OCI-M2 (cell line): ENCODE data around the gene TMEM205.
"Not testable (repeated sequence)": the region's sequence is repeated elsewhere in the genome, so short reads cannot be mapped to it uniquely, and the experiment has no call there.

Experiments
- DNase-seq: peaks from one replicate; lab custom pipeline; 2025; ENCODE audit not compliant: unreplicated experiment; lab: John Stamatoyannopoulos, UW

The TMEM205 gene

DNA sequence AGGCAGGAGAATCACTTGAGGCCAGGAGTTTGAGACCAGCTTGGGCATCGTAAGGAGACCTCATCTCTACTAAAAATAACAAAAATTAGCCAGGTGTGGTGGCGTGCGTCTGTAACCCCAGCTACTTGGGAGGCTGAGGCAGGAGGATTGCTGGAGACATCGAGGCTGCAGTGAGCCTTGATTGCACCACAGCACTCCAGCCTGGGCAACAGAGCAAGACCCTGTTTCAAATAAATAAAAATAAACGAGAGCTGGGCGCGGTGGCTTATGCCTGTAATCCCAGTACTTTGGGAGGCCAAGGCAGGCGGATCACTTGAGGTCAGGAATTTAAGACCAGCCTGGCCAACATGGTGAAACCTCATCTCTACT, 6.0 kb downstream of the TMEM205 start:
- not testable (repeated sequence) for DNase-seq

- DNase-seq, result peak; percentile 99
Measured at GRCh38 chr19:11339254-11340098, 6.6 kb downstream of the TMEM205 start, which contains the start of gene RAB3D. RAB3D (minus strand) TSS chr19:11339657; CDS start chr19:11337399, 2,258 bp downstream.

DNA sequence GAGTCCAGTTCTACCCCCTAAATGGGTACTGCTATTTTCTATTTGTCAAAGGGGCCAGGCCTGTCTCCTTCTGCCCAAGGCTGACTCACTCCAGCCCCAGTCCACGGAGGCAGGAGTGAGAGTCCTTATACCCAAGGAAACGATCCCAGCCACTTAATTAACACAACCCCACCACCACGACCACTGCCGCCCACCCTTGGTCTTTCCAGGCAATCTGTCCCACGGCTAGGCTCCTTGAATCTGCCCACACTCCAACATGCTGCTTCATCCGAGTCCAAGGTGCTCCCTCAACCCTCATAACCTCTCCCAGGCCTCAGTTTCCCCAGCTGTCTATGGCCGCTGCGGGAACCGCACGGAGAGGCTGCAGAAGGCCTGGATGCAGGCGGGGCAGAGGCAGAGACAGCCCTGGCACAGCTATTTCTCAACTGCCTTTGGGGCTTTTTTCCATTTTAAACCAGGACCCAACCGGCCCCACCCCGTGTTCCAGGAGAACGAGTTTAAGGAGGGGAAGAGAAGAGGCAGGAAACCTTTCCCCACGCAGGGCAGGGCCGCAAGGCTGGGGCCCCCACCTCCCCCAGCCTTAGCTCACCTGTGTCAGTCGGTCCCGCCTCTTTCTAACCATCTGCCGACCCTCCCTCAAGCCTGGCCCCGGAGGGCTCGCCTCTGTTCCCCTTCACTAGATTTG, 7.4 kb downstream of the TMEM205 start:
- no peak for DNase-seq

DNA sequence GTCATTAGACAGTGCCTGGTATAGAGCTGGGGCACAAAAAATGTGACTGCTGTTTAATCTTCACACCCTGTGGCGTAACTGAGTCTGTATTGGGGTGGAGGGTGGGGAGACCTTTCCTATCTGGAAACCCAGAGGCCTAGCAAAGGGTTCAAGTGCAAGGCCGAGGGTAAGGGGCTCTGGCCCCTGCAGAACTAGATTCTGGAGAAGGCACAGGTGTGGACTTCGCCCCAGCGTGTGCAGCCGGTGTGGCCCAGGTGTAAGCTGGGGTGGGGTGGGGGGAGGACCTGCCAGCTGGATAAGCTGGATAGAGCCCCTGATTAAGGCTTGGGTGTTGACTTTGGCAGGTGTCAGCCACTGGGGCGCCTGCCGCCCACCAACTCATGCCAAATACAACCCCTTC, 7.9 kb downstream of the TMEM205 start:
- no peak for DNase-seq

DNA sequence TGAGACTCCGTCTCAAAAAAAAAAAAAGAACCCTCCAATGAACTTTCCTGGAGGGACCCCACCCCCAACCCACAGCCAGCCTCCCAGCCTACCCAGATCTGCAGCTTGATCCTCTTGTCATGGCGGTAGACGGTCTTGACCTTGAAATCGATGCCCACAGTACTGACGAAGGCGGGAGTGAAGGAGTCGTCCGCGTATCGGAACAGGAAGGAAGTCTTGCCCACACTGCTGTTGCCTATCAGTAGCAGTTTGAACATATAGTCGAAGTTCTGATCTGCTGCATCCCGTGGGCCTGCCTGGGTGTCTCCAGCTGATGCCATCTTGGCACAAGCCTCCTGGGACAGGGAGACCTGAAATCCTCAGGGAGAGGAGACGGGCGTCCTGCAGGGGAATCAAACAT, 9.0 kb downstream of the TMEM205 start:
- DNase-seq, result no peak

GRCh38 chr19:11335449-11336146, 10.5 kb downstream of the TMEM205 start:
- DNase-seq, result no peak

DNA sequence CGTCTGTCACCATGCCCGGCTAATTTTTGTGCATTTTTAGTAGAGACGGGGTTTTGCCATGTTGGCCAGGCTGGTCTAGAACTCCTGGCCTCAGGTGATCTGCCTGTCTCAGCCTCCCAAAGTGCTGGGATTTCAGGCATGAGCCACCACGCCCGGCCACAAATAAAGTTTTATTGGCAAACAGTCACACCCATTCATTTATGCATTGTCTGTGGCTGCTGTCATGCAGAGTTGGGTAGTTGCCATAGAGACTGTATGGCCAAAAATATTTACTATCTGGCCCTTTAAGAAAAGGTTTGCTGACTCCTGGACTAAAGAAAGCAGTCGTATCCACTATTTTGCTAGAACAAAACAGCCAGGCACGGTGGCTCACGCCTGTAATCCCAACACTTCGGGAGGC, 12.2 kb downstream of the TMEM205 start:
- not testable (repeated sequence) for DNase-seq

- no peak for DNase-seq
Measured at GRCh38 chr19:11332822-11333221, 13.2 kb downstream of the TMEM205 start.

- DNase-seq, result no peak
Measured at GRCh38 chr19:11331502-11331901, 14.6 kb downstream of the TMEM205 start.

GRCh38 chr19:11330127-11330526, 15.9 kb downstream of the TMEM205 start:
- no peak for DNase-seq

DNA sequence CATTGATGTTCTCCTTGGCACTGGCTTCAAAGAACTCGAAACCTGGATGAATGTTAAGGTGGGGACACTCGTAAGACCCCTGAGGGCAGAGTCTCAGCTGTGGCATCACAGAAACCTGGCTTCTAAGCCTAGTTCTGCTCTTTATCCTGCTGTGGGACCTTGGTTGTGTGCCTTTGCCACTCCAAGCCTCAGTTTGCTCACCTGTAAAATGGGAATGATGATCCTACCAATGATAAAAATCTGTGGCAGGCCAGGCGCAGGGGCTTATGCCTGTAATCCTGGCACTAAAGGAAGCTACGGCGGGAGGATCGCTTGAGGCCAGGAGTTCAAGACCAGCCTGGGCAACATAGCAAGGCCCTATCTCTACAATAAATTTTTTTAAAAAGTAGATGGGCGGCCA, 20.5 kb downstream of the TMEM205 start:
- DNase-seq, result no peak

DNA sequence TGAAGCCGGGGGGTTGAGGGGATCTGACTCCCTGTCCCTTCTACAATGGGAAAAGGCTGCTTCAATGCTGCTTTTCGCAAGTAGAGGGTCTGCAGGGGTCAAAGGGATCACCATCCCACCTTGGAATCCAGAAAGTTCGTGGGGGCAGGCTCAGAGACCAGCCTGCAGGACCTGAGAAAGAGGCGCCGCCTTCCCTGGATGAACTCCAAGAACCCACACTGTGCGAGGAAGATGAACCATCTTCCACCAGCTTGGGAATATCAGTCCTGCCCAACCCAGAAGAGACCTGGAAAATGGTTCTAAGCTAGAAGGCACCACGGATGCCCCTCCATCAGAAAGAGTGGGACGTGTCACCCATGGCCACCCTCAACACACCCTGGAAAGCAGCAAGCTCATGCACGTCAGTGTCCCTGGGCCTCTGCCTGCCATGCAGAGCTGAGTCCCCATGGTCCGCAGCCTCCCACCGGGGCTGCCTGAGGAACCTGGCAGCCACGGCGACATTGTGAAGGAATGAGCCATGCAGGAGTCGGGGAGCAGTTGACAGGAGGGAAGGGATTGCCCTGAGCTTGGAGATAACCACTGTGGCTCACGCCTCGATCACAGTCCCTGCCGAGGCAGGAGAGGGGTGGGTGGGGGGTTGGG, 21.2 kb downstream of the TMEM205 start:
- DNase-seq, result no peak

DNA sequence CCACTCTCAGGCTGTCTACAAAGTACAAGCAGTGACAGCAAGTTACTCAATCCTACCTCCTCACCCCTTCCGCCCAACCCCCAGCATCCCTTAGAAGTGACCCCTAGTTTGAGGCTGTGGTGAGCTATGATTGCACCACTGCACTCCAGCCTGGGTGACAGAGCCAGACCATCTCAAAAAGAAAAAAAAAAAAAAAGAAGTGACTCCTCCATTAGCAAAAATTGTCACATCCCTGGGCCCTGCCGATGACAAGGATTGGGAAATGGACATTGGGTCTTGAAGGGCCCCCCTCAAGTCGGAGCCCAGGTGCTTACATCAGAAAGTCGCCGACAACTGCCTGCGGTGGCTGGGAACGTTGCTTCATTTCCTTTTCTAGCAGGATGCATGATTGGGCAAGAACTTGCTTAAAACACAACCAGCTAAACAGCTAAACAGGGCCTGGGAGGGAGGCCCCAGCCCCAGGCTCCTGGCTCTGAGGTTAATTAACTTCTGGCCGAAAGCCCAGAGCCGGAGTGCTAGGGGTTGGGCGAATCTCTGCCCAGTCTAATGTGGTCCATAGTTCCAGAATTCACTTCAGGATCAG, 21.9 kb downstream of the TMEM205 start:
- no peak for DNase-seq

- DNase-seq, result no peak
Measured at GRCh38 chr19:11323601-11324078, 22.4 kb downstream of the TMEM205 start.

DNA sequence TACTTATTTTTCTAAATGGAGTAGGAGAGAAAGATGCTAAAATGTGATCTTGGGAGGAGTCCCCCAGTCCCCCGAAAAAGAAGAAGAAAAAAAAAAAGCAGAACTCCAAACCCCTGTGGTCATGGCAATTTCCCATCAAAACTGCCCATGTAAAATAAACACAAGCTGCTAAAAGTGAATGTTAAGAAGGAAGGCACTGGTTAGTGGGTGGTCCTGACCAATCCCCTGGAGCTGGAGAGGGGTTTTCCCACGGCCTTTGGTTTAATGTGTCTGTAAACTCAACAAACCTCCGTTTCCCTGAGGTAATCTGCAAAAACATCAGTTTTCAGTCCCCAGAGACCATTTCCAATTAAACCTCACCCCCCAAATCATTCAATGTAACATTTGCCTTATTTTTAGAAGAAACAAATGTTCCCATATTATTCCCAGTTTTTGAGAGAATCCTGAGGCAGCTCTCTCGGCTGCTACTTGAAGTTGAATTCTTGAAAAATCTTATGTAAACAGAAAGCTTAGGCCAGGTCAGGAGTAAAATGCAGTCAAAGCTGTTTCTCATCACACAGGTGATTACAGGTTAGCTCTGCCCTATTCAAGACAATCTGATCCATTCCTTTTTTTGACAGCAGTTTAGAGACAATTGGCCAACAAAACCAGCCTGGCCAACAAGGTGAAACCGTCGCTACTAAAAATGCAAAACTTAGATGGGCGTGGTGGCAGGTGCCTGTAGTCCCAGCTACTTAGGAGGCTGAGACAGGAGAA, 23.6 kb downstream of the TMEM205 start:
- no peak for DNase-seq

DNA sequence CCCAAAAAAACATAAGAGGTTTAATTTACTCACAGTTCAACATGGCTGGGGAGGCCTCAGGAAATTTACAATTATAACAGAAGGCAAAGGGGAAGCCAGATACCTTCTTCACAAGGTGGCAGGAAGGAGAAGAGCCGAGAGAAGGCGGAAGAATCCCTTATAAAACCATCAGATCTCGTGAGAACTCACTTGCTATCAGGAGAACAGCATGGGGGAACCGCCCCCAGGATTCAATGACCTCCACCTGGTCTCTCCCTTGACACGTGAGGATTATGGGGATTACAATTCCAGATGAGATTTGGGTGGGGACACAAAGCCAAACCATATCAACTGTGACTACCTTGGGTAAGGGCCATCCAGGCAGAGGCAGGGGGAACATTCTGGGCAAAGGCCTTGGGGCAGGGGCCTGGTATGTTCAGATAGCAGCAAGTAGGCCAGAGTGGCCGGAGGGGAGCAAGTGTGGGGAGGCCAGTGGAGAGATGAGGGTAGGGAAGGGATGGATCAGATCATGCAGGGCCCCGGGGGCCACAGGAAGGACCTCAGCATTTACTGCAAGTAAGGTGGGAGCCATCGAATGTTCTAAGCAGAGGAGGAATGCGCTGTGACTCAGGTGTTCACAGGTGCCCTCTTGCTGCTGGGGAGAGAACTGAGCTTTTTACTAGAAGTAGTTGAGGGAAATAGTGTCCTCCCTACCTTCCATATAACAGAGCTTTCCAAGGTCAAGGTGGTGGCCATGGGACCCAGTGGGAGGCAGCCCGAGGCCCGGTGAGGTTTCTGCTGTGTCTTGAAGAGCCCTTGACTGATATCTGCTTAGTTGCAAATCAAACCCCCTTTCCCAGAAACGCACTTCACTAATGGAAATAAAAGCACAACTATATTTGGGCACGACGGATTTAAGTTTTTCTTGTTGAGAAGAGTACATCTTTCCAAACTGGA, 24.6 kb downstream of the TMEM205 start:
- no peak for DNase-seq

DNA sequence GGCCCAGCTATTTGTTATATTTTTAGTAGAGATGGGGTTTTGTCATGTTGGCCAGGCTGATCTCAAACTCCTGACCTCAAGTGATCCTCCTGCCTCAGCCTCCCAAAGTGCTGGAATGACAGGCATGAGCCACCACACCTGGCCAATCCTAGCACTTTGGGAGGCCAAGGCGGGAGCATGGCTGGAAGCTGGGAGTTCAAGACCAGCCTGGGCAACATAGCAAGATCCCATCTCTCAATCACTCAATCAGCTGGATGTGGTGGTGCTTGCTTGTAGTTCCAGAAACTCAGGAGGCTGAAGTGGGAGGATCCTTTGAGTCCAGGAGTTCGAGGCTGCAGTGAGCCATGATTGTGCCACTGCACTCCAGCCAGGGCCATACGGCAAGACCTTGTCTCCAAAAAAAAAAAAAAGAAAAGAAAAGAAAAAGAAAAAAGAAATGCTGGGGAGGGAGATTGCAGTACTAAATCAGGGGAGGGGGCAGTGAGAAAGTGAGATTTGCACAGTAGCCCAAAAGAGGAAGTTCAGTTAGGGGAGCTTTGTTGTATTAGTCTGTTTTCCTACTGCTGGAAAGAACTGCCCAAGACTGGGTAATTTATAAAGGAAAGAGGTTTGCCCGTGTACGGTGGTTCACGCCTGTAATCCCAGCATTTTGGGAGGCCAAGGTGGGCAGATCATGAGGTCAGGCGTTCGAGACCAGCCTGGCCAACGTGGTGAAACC, 25.6 kb downstream of the TMEM205 start:
- peak; percentile 71 for DNase-seq

- no peak for DNase-seq
Measured at GRCh38 chr19:11306337-11306736, 39.7 kb downstream of the TMEM205 start.
